SK-N-SH (cell line): ENCODE measurements around the gene MRPL27. TPM values are rescaled to one million over a fixed set of nuclear protein-coding genes. Genes with fewer than 3 reads are reported as not detected.
A peak's percentile ranks its signal among the peaks of the same experiment; 100 is the strongest.

ENCODE experiments used
- CTCF ChIA-PET: fragments of 300-600, 350-600 bp; formaldehyde crosslinking; extraction: SDS; loops from one replicate; lab custom pipeline; 2021; lab: Yijun Ruan, JAX
- POLR2A ChIA-PET: fragments of 350-600 bp; sonication (Branson Sonifier 250); formaldehyde crosslinking; extraction: SDS; loops from one replicate; lab custom pipeline; 2020; ENCODE audit warnings: antibody characterized with exemption, inconsistent platforms; lab: Yijun Ruan, JAX
- DNase-seq: peaks from one replicate; pipeline ENCODE4 v3.0.0; 2012
- H2AFZ ChIP-seq: fragments of 200-600 bp; sonication (generic); 2 replicates; pipeline ENCODE4 v1.8.1; 2016; ENCODE audit warnings: antibody characterized with exemption, mild to moderate bottlenecking, low read depth
- H3F3A ChIP-seq: fragments of 200-600 bp; sonication (generic); replicated peaks from 2 replicates; pipeline ENCODE3; 2016; ENCODE audit warnings: antibody characterized with exemption, mild to moderate bottlenecking; ENCODE audit not compliant: insufficient read depth
- H3K27ac ChIP-seq, 2 experiments: fragments of 200-500 bp in 1 of 2; fragments of 200-600 bp in 1 of 2; sonication (Bioruptor generic) in 1 of 2; sonication (generic), shearing (Covaris generic) in 1 of 2; 2 replicates each; pipeline versions ENCODE4 v1.5.1 to v1.6.1; 2014 to 2016; ENCODE audit warnings: low read depth in 2 of 2, inconsistent platforms in 1 of 2, low read length in 1 of 2, mild to moderate bottlenecking in 1 of 2, mixed read lengths in 1 of 2
- H3K27me3 ChIP-seq: fragments of 200-600 bp; sonication (generic), shearing (Covaris generic); 2 replicates; pipeline ENCODE4 v1.6.1; 2016; ENCODE audit warnings: mixed run types; ENCODE audit not compliant: insufficient read depth
- H3K36me3 ChIP-seq, 2 experiments: fragments of 200-500 bp in 1 of 2; fragments of 200-600 bp in 1 of 2; sonication (Bioruptor generic) in 1 of 2; sonication (generic) in 1 of 2; replicated peaks in 1 of 2; 2 replicates each; pipeline versions ENCODE3 to v1.5.1; 2014 to 2016; ENCODE audit warnings: low read length in 1 of 2, mild to moderate bottlenecking in 1 of 2; ENCODE audit not compliant: insufficient read depth in 2 of 2, control insufficient read depth in 1 of 2
- H3K4me1 ChIP-seq, 2 experiments: fragments of 200-500 bp in 1 of 2; fragments of 200-600 bp in 1 of 2; sonication (Bioruptor generic) in 1 of 2; sonication (generic), shearing (Covaris generic) in 1 of 2; 2 replicates each; pipeline versions ENCODE4 v1.5.1 to v1.6.1; 2014 to 2016; ENCODE audit warnings: low read depth in 1 of 2, low read length in 1 of 2, mixed run types in 1 of 2; ENCODE audit not compliant: insufficient read depth in 2 of 2, control insufficient read depth in 1 of 2
- H3K4me2 ChIP-seq: fragments of 200-600 bp; sonication (generic), shearing (Covaris generic); 2 replicates; pipeline ENCODE4 v1.6.1; 2017; ENCODE audit warnings: mixed run types
- H3K4me3 ChIP-seq, 2 experiments: fragments of 200-500 bp in 1 of 2; fragments of 200-600 bp in 1 of 2; sonication (Bioruptor generic) in 1 of 2; sonication (generic), shearing (Covaris generic) in 1 of 2; 2 replicates each; pipeline versions ENCODE4 v1.5.1 to v1.8.1; 2014 to 2016; ENCODE audit warnings: low read depth in 2 of 2, inconsistent platforms in 1 of 2, low read length in 1 of 2, mild to moderate bottlenecking in 1 of 2, mixed read lengths in 1 of 2, moderate library complexity in 1 of 2
- H3K79me2 ChIP-seq: fragments of 200-600 bp; sonication (generic); 2 replicates; pipeline ENCODE4 v1.8.1; 2017; ENCODE audit warnings: mild to moderate bottlenecking; ENCODE audit not compliant: insufficient read depth
- H3K9ac ChIP-seq: fragments of 200-600 bp; sonication (generic); 2 replicates; pipeline ENCODE4 v1.6.1; 2017; ENCODE audit warnings: mixed run types
- H3K9me2 ChIP-seq: fragments of 200-600 bp; sonication (generic); 2 replicates; pipeline ENCODE4 v1.6.1; 2017; ENCODE audit warnings: mixed run types
- H3K9me3 ChIP-seq: fragments of 200-600 bp; sonication (generic); 2 replicates; pipeline ENCODE4 v1.6.1; 2017; ENCODE audit warnings: mixed run types, mild to moderate bottlenecking, moderate library complexity
- H4K20me1 ChIP-seq: fragments of 200-600 bp; sonication (generic); 2 replicates; pipeline ENCODE4 v1.6.1; 2017; ENCODE audit warnings: mild to moderate bottlenecking, mixed run types; ENCODE audit not compliant: insufficient read depth
- FOSL2 ChIP-seq: IDR thresholded peaks from 2 replicates; pipeline ENCODE4 v1.4.0; 2012; ENCODE audit warnings: low read depth, mild to moderate bottlenecking, moderate library complexity, borderline replicate concordance
- MXI1 ChIP-seq: IDR thresholded peaks from 2 replicates; pipeline ENCODE4 v1.6.1; 2012; ENCODE audit warnings: mild to moderate bottlenecking, low read depth, low read length, improper control_type of control experiment
- POLR2AphosphoS5 ChIP-seq: IDR thresholded peaks from 2 replicates; pipeline ENCODE4 v1.6.1; 2012; ENCODE audit warnings: low read depth, low read length
- RCOR1 ChIP-seq: fragments of 150-350 bp; IDR thresholded peaks from 2 replicates; pipeline ENCODE4 v1.6.1; 2017; ENCODE audit warnings: antibody characterized with exemption, low read length
- SIN3A ChIP-seq: IDR thresholded peaks from 2 replicates; pipeline ENCODE4 v1.6.1; 2012; ENCODE audit warnings: low read depth, mild to moderate bottlenecking, low read length, moderate library complexity, borderline replicate concordance
- TAF1 ChIP-seq: IDR thresholded peaks from 2 replicates; pipeline ENCODE4 v1.6.1; 2012; ENCODE audit warnings: low read depth, mild to moderate bottlenecking, low read length, moderate library complexity, borderline replicate concordance
- WGBS: methylation state at CpG from one replicate; pipeline ENCODE4 v1.1.6; 2017; ENCODE audit warnings: low lambda C conversion rate; 5-methylcytosine and 5-hydroxymethylcytosine counted together
- polyA plus RNA-seq, 3 experiments: library from polyadenylated mRNA; depleted of rRNA; stranded (reverse); fragments of >200 nt; gene quantifications; 2 replicates each; pipeline ENCODE4 v1.2.3, GENCODE V29; 2012
- TF ChIP-seq, protein P1 (sequence below): IDR thresholded peaks from 2 replicates; pipeline ENCODE4 v1.4.0; 2012; ENCODE audit warnings: low read depth
- TF ChIP-seq, protein P2 (sequence below): fragments of 150-350 bp; IDR thresholded peaks from 2 replicates; pipeline ENCODE4 v1.6.1; 2017; ENCODE audit warnings: antibody characterized with exemption, low read length, low read depth, borderline replicate concordance

Gene MRPL27
- polyA plus RNA-seq, 1 of the 3 experiments (the other 2 are of a cell fraction): 266 TPM

DNA sequence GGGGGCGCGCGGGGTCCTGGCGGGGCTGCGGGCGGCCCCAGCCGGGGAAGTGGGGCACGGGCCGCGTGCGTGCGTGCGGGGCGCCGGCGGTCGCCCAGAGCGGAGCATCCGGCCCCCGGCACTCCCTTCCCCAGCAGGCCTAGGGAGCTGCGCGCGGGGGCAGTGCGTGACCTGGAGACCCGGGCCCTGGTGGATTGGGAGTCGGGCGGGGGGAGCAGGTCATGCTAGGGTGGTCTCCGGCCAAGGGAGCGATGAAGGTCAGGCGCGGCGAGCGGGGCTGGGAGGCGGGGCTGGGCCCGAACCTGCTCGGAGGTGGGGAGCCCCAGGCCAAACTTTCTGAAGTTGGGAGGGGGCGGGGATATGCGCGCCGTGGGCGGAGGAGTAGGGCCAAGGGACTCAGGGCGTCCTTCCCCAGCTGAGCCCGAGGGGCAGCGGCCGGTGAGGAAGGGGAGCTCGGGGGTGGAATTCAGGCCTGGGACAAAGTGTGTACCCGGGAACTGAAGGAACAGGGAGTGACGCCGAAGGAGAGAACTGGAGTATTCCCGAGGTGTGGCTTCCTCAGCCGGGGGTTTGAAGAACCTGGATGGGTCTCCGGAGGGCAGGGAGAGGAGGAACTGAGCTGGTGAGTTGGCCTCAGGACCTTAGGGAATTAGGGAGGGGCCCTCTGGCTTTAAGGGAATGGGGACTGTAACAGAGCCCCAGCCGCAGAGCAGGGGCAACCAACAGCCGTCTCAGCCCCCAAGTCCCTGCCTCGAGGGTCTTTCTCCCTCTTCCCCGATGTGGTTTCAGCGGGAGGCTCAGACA lies 26.5 kb downstream of the MRPL27 start:
- Histone ChIP-seq H3K27me3 (no peaks in the 10 kb centered on the region), H3K27ac (peak overlapping the region; percentile 36 to 83), H3K9me2 (no peaks in the 10 kb centered on the region), H2AFZ (peak overlapping the region; percentile 39; the same call in 1 of the 2 replicates), H3K36me3 (no peaks in the 10 kb centered on the region), H3K4me1 (peaks cover 11 to 20% of the 10 kb centered on the region in 2 experiments; a peak in 3 of 4 replicates), H3F3A (peaks cover 9% of the 10 kb centered on the region), H3K9me3 (no peaks in the 10 kb centered on the region), H3K9ac (peak overlapping the region; percentile 89), H3K79me2 (peaks cover 53% of the 10 kb centered on the region), H3K4me3 (peak overlapping the region; percentile 75 to 84), H4K20me1 (0 out of 2 replicates have a peak, but pooled peaks cover under 1% of the 10 kb centered on the region), H3K4me2 (peak overlapping the region; percentile 99)
- ChIA-PET CTCF (interaction anchor here (0.7 to 4.5 kb wide), 11 partner anchors 10 to 178 kb away, joined by 3 to 56 read pairs (median 6); partner anchors contain the start of gene LRRC59), POLR2A (interaction anchor here (0.6 to 3.0 kb wide), 7 partner anchors 8 to 277 kb away, joined by 3 to 18 read pairs (median 5); no protein-coding TSS in a partner anchor)
- peak; percentile 93 for DNase-seq
- 3% methylated on average over 29 of the region's 57 CpGs for WGBS
- TF ChIP-seq TAF1: 0 out of 2 replicates have a peak, but pooled peaks have one; percentile 24
- TF ChIP-seq, protein P1, sequence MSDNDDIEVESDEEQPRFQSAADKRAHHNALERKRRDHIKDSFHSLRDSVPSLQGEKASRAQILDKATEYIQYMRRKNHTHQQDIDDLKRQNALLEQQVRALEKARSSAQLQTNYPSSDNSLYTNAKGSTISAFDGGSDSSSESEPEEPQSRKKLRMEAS: no peak
- TF ChIP-seq SIN3A: 0 out of 2 replicates have a peak, but pooled peaks have one; percentile 12

DNA sequence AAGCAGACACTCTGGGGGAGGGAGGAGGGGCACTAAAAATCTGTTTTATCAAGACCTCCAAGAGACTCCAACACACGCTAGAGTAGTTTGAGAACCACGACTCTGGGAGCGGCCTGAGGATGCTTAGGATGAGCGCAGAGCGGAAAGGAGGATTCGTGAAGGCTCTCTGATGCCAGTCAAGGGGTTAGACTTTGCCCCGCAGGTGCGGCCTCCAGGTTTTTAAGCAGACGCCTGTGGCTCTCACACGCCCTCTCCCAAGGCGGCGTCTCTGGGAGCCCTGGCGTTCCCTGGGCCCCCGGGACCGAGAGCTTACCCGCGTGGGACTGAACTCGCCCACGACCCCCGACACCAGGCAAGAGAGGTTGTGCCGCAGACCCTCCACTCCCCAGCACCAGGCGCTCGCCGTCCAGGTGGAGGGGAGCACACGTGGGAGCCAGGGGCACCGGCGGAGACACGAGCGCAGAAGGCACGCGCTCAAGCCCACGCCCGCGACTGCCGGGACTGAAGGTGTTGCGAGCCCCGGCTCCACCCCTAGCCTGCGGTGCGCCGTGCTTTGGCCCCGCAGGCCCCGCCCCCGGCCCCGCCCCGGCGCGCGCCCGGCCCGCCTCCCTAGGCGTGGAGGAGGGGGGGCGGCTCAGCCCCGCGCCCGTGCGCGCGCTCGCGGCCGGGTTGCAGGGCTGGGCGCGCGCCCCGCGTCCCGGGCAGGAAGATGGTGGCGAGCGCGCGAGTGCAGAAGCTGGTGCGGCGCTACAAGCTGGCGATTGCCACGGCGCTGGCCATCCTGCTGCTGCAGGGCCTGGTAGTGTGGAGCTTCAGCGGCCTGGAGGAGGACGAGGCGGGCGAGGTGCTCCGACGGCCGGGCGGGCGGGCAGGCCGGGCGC lies 27.3 kb downstream of the MRPL27 start, which contains the start of gene XYLT2:
TSS of gene XYLT2 (plus strand) at position 695 of the 881 bp plus-strand sequence. CDS start at position 710, 15 bp downstream.
- no peaks in the 10 kb centered on the region for H3K9me3 ChIP-seq
- TF ChIP-seq TAF1 (peak; percentile 79; the same call in 1 of the 2 replicates), RCOR1 (no peak), FOSL2 (no peak), POLR2AphosphoS5 (peak; percentile 67), MXI1 (peak; percentile 38; the same call in 1 of the 2 replicates)
- TF ChIP-seq, protein P2, sequence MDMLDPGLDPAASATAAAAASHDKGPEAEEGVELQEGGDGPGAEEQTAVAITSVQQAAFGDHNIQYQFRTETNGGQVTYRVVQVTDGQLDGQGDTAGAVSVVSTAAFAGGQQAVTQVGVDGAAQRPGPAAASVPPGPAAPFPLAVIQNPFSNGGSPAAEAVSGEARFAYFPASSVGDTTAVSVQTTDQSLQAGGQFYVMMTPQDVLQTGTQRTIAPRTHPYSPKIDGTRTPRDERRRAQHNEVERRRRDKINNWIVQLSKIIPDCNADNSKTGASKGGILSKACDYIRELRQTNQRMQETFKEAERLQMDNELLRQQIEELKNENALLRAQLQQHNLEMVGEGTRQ: no peak
- TF ChIP-seq, protein P1: peak; percentile 86
- peak within 1 kb of the TSS; percentile 75 to 84 for H3K4me3 ChIP-seq
- H3K36me3 ChIP-seq: no peaks in the 10 kb centered on the region
- H3K9me2 ChIP-seq: no peaks in the 10 kb centered on the region
- peaks cover 9% of the 10 kb centered on the region for H3F3A ChIP-seq
- peaks cover 11 to 20% of the 10 kb centered on the region in 2 experiments; a peak in 3 of 4 replicates for H3K4me1 ChIP-seq
- peak within 1 kb of the TSS; percentile 96 for H2AFZ ChIP-seq
- H3K9ac ChIP-seq: peak within 1 kb of the TSS; percentile 89
- H3K27ac ChIP-seq: peak within 1 kb of the TSS; percentile 36 to 83
- peak within 1 kb of the TSS; percentile 99 for H3K4me2 ChIP-seq
- POLR2A ChIA-PET: interaction anchor here (0.6 to 3.0 kb wide), 7 partner anchors 9 to 277 kb away, joined by 3 to 18 read pairs (median 5); no protein-coding TSS in a partner anchor
- peak; percentile 100 for DNase-seq
- CTCF ChIA-PET: interaction anchor here (0.7 to 4.5 kb wide), 8 partner anchors 10 to 177 kb away, joined by 3 to 56 read pairs (median 6); partner anchors contain the start of gene LRRC59
- 10% methylated on average over 37 of the region's 87 CpGs for WGBS
- H3K27me3 ChIP-seq: no peaks in the 10 kb centered on the region
- peaks cover 44% of the 10 kb centered on the region for H3K79me2 ChIP-seq
- H4K20me1 ChIP-seq: no peaks in the 10 kb centered on the region
